GM23338 (cell line): ENCODE data around the gene CNKSR1.

ENCODE experiments used
- EZH2phosphoT487 ChIP-seq: fragments of 200-600 bp; sonication (generic); IDR thresholded peaks from one replicate; pipeline ENCODE4 v1.8.1; 2018; ENCODE audit warnings: antibody characterized with exemption; ENCODE audit not compliant: unreplicated experiment
- POLR2AphosphoS5 ChIP-seq: IDR thresholded peaks from 2 replicates; pipeline ENCODE4 v1.6.1; 2016; ENCODE audit warnings: antibody characterized with exemption, low read depth
- TF ChIP-seq, protein P1 (sequence below), 2 experiments: fragments of 200-600 bp in 1 of 2; sonication (generic) in 1 of 2; conservative IDR thresholded peaks; 2 replicates each; pipeline versions ENCODE4 v1.5.1 to v1.6.1; 2016 to 2017; ENCODE audit warnings: antibody characterized with exemption in 2 of 2, low read depth in 2 of 2, mild to moderate bottlenecking in 2 of 2, moderate library complexity in 1 of 2

DNA sequence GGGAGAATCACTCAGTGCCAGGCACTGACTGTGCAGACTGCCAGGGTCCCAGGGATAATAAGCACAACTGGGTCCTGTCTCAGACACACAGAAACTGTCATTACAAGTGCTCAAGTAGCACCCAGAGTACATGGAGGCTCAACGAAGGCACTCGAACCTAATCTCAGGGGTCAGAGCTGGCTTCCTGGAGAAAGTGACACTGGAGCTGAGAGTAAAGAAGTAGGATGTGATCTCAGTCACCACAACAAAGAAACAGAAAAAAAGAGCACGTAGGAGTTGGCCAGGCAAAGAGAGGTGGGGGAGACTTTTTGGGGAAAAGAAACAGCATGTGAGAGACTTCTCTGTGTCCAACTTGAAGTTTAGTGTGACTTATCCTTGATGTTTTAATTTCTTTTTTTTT, 14.4 kb downstream of the CNKSR1 start:
- TF ChIP-seq, protein P1, sequence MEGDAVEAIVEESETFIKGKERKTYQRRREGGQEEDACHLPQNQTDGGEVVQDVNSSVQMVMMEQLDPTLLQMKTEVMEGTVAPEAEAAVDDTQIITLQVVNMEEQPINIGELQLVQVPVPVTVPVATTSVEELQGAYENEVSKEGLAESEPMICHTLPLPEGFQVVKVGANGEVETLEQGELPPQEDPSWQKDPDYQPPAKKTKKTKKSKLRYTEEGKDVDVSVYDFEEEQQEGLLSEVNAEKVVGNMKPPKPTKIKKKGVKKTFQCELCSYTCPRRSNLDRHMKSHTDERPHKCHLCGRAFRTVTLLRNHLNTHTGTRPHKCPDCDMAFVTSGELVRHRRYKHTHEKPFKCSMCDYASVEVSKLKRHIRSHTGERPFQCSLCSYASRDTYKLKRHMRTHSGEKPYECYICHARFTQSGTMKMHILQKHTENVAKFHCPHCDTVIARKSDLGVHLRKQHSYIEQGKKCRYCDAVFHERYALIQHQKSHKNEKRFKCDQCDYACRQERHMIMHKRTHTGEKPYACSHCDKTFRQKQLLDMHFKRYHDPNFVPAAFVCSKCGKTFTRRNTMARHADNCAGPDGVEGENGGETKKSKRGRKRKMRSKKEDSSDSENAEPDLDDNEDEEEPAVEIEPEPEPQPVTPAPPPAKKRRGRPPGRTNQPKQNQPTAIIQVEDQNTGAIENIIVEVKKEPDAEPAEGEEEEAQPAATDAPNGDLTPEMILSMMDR (conservative IDR thresholded peaks at IDR 0.05; ENCODE audit: low read depth in 2 of 2) = no peak
- no peak for TF ChIP-seq POLR2AphosphoS5
- no peak for TF ChIP-seq EZH2phosphoT487
